ENCODE results near the gene FLCN. TPM values are rescaled to one million over a fixed set of nuclear protein-coding genes. Genes with fewer than 3 reads are reported as not detected.
A peak's percentile ranks its signal among the peaks of the same experiment; 100 is the strongest.

The FLCN gene
- total RNA-seq, 8 experiments from 2014 or later = 9.7 to 47.0 (median 27.0) TPM

DNA sequence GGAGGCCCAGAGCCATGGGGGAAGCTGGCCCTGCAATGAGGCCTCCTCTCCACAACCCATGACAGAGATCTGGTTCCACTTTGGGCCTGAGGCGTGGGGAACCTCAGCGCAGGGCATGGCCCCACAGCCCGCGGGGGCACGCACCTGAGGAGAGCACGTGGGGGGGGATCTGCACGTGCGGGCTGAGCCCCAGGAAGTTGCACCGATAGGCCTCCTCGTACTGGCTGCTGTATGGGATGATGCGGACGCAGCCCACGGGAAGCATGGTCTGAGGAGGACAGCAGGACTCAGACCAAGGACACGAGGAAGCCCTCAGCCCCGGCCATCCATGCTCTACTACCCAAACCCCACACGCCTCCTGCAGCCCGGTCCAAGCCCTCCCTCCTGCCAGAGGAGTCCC, 20.7 kb downstream of the FLCN start:
- Histone ChIP-seq H3K4me3 (no peak overlapping the region), H3K4me1 (replicated peaks in 1 of 2) (no peaks in the 10 kb centered on the region), H3K27ac (no peak overlapping the region)
- WGBS, 10 experiments = 100% methylated on average over 3 of the region's 17 CpGs; no CpG with 5 or more reads in 9 of the 10 experiments
- peak in 2 of 8 experiments; percentile 15 to 22 for ATAC-seq (replicated peaks in 6 of 8)
- in situ Hi-C loops (cut with MboI; ENCODE audit: low pct_unique_long_range_greater_than_20kb in 2 of 9, low sequenced_read_pairs in 9 of 9, unreplicated experiment in 9 of 9) = loop anchor here in 1 of 9 experiments (25.0 kb wide), 1 partner anchor 204 kb away; no protein-coding TSS in a partner anchor

DNA sequence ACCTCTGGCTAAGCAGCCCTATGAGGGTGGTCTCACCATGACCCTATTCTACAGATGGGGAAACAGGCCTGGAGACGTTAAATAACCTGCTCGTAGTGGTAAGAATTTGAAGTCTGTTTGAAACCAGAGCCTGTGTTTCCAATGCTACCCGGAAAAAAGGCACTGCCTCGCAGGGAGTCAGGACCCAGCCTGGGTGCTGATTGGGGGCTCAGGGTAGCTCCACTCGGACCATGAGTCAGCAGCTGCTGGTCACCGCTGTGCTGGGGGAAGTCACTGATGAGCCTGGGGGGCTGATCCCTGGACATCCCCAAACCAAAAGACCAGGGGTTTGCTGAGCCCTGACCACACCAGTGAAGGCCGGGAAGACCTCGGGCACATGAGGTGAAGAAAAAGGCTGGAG, 21.4 kb downstream of the FLCN start:
- in situ Hi-C loops (cut with MboI; ENCODE audit: low pct_unique_long_range_greater_than_20kb in 2 of 9, low sequenced_read_pairs in 9 of 9, unreplicated experiment in 9 of 9) = loop anchor here in 1 of 9 experiments (25.0 kb wide), 1 partner anchor 203 kb away; no protein-coding TSS in a partner anchor
- Histone ChIP-seq H3K4me3 (no peak overlapping the region), H3K27ac (no peak overlapping the region), H3K4me1 (replicated peaks in 1 of 2) (no peaks in the 10 kb centered on the region)
- peak in 1 of 8 experiments; percentile 9 for ATAC-seq (replicated peaks in 6 of 8)
- 72 to 100% (median 94%) methylated on average over 1 to 5 of the region's 8 CpGs; no CpG with 5 or more reads in 4 of the 10 experiments for WGBS, 10 experiments

DNA sequence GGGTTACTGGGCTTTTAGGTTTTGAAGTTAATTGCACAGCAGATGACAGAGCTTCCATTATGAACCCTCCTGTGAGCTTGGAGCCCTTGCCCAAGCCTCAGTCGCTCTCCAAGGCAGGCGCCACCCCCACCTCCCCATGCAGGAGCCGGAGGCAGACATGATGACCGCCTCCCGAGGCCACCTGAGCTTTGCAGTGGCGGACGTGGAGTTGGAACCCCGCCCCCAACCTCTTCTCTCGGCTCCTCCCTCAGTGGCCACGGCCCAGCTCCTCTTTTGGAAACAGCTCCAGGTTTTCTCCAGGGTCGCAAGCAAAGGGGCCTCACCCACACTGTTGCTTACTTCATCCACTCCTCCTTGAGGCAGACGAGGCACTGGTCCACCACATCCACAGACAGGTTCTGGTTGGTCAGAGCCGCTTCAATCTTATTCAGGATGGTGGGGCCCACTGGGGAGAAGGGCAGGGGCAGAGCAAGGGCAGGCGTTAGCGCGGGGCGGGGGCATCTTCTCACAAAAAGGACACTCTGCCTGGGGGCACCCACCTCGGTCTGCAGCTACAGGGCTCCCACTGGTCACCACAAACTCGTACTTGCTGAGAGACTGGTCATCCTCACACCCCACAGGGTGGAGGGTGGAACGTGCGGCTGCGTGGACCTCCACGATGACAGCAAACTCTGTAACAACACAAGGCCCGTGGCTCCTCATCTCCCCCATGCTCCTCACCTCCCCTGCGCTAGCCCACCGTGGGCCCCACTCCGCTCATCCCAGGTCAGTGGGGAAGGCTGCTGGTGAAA, 22.1 kb downstream of the FLCN start:
- H3K27ac ChIP-seq = no peak overlapping the region
- WGBS, 10 experiments = 87 to 100% (median 98%) methylated on average over 1 to 8 of the region's 27 CpGs; no CpG with 5 or more reads in 6 of the 10 experiments
- no peak for ATAC-seq (replicated peaks in 6 of 8)

DNA sequence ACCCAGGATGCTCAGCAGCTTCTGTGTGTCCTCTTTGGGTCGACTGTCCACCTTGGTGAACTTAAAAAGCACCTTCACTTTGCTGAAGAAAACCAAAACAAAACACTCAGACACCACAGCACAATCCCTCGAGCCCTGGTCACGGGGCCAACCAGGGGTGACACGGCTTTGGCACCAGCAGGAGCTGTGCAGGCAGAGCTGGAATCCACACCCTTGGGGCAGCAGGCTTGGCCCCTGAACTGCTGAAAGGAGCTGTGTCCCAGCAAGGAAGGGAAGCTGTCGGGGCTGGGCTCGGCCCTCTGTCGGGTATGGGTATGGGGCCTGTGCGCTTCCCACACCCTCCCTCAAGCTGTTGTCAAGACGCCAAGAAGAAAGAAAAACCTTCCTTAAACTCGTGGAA, 23.2 kb downstream of the FLCN start:
- in situ Hi-C loops (cut with MboI; ENCODE audit: low pct_unique_long_range_greater_than_20kb in 2 of 9, low sequenced_read_pairs in 9 of 9, unreplicated experiment in 9 of 9) = loop anchor here in 1 of 9 experiments (25.0 kb wide), 1 partner anchor 201 kb away; no protein-coding TSS in a partner anchor
- Histone ChIP-seq H3K27ac (no peak overlapping the region), H3K4me3 (no peak overlapping the region), H3K4me1 (replicated peaks in 1 of 2) (no peaks in the 10 kb centered on the region)
- ATAC-seq (replicated peaks in 6 of 8) = no peak
- 0 to 100% (median 92%) methylated on average over 1 to 8 of the region's 10 CpGs; no CpG with 5 or more reads in 1 of the 10 experiments for WGBS, 10 experiments

More for the DNA sequence above, 22.1 kb downstream of the FLCN start:
- in situ Hi-C loops (cut with MboI; ENCODE audit: low pct_unique_long_range_greater_than_20kb in 2 of 9, low sequenced_read_pairs in 9 of 9, unreplicated experiment in 9 of 9) = loop anchor here in 1 of 9 experiments (25.0 kb wide), 1 partner anchor 203 kb away; no protein-coding TSS in a partner anchor
- H3K4me3 ChIP-seq = no peak overlapping the region
- no peaks in the 10 kb centered on the region for H3K4me1 ChIP-seq (replicated peaks in 1 of 2)

DNA sequence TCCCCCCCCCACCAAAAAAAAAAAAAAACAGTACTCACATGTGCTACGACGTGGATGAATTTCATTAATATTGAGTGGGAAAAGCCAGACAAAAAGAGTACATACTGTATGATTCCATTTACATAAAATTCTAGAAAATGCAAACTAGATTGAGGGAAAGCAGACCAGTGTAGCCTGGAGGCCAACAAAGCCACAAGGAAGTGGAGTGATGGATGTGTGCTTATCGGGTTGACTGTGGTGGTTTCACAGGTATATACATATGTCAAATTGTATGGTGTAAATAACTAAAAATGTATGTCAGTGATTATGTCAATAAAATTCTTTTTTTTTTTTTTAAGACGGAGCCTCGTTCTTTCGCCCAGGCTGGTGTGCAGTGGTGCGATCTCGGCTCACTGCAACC, 29.0 kb downstream of the FLCN start:
- 0 to 93% (median 69%) methylated on average over 1 to 8 of the region's 8 CpGs; no CpG with 5 or more reads in 4 of the 10 experiments for WGBS, 10 experiments
- H3K4me3 ChIP-seq = no peak overlapping the region
- ATAC-seq (replicated peaks in 6 of 8) = peak in 3 of 8 experiments; percentile 5 to 38 (median 15)
- no peak overlapping the region for H3K27ac ChIP-seq
- H3K4me1 ChIP-seq (replicated peaks in 1 of 2) = peaks cover 5 to 7% of the 10 kb centered on the region in 2 donors
- in situ Hi-C loops (cut with MboI; ENCODE audit: low pct_unique_long_range_greater_than_20kb in 2 of 9, low sequenced_read_pairs in 9 of 9, unreplicated experiment in 9 of 9) = loop anchor here in 1 of 9 experiments (25.0 kb wide), 1 partner anchor 196 kb away; no protein-coding TSS in a partner anchor

DNA sequence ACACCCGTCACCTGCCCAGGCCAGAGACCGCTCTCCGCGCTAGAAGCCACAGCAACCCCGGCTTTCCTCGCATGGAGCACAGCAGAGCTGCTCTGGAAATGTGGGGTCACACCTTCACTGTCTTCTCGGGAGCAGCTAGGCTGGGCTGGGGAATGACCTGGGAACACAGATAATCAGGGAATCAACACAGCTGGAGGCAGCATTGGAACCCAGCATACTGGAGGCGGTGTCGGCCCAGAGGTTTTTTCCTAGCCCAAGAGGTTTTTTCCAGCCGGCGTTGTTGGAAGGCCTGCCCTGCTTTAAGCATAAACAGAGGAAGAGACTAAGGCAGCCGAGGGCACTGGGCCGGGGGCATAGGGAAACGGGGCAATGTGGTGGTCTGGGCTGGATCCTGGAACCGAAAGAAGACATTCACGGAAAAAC, 30.0 kb downstream of the FLCN start:
- H3K4me3 ChIP-seq = no peak overlapping the region
- peaks cover 5 to 7% of the 10 kb centered on the region in 2 donors for H3K4me1 ChIP-seq (replicated peaks in 1 of 2)
- no peak overlapping the region for H3K27ac ChIP-seq
- peak in 3 of 8 experiments; percentile 11 to 16 (median 14) for ATAC-seq (replicated peaks in 6 of 8)
- 0 to 100% (median 74%) methylated on average over 3 to 10 of the region's 16 CpGs; no CpG with 5 or more reads in 2 of the 10 experiments for WGBS, 10 experiments
- in situ Hi-C loops (cut with MboI; ENCODE audit: low pct_unique_long_range_greater_than_20kb in 2 of 9, low sequenced_read_pairs in 9 of 9, unreplicated experiment in 9 of 9) = loop anchor here in 1 of 9 experiments (25.0 kb wide), 1 partner anchor 195 kb away; no protein-coding TSS in a partner anchor

DNA sequence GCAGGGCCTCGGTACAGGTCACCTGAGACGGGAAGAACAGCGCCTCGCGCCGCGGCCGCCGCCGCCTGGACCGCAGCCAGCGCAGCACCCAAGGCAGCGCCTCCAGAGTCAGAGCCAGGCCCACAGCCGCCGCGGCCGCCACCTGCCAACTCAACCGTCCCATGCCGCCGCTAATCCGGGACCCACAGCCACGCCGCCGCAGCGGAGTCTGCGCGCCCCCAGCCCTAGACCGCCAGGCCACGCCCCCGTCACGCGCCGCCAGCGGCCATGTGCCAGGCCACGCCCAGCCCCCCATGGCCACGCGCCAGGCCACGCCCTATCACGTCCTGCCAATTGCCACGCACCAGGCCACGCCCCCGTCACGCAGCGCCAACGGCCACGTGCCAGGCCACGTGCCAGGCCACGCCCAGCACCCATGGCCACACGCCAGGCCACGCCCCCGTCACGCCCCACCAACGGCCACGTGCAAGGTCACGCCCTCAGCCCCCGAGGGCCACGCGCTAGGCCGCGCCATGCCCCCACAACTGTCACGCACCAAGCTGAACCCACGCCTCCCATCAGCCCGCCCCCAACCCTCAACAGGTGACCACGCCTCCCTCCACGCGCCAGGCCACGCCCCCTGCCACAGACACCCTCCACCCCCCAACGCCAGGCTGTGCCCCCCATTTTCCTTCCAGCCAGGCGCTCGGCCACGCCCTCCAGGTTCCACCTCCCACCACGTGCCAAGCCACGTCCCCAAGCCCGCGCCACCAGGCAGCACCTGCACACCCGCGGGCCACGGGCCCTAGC, 30.6 kb downstream of the FLCN start, which contains the start of gene PLD6:
PLD6 (minus strand) TSS at position 210 of the 789 bp plus-strand sequence; CDS start at position 163, 47 bp downstream.
- H3K4me1 ChIP-seq (replicated peaks in 1 of 2) = peaks cover 5 to 7% of the 10 kb centered on the region in 2 donors
- peak within 1 kb of the TSS in 4 of 5 donors; percentile 25 to 51 (median 34) for H3K4me3 ChIP-seq
- 10% methylated on average over 2 of the region's 78 CpGs; no CpG with 5 or more reads in 9 of the 10 experiments for WGBS, 10 experiments
- in situ Hi-C loops (cut with MboI; ENCODE audit: low pct_unique_long_range_greater_than_20kb in 2 of 9, low sequenced_read_pairs in 9 of 9, unreplicated experiment in 9 of 9) = loop anchor here in 1 of 9 experiments (25.0 kb wide), 1 partner anchor 194 kb away; no protein-coding TSS in a partner anchor
- ATAC-seq (replicated peaks in 6 of 8) = peak in 7 of 8 experiments; percentile 19 to 79 (median 61)
- H3K27ac ChIP-seq = peak within 1 kb of the TSS in 1 of 2 donors; percentile 40

DNA sequence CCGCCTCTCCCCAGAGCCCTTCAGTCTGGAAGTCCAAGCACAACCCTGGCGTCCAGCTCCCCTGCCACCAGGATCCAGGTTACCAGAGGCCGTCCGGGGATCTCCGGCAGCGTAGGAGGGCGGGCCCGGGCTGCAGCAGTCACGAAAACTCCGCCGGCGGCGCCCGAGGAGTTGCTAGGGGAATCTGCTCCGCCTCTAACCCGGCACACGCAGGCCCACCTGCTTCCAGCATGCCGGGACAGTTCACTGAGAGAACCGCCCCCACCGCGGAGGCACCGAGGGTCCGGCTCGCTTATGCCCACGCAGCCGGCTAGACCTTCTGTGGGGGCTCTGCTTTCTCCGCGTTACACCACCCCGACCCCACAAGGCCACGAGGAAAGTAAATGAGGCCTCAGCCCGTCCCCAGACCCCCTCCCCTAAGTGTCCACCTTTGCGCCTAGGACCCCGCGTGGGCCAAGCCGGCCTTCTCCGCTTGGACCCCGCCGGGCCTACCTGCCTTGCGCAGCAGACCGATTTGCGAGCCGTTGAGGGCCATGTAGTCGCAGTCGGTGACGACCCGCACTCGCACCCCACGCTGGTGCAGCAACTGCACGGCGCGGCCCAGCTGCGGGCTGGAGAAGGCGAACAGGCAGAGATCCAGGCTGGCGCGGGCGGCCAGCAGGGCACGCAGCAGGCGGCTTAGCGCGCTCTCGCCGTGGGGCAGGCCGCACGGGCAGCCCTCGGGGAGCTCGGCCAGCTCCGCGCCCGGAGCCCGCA, 31.4 kb downstream of the FLCN start:
- peak overlapping the region in 1 of 2 donors; percentile 40 for H3K27ac ChIP-seq
- peak; percentile 43 to 72 (median 58) for ATAC-seq (replicated peaks in 6 of 8)
- 0 to 33% (median 20%) methylated on average over 1 to 5 of the region's 70 CpGs; no CpG with 5 or more reads in 6 of the 10 experiments for WGBS, 10 experiments
- in situ Hi-C loops (cut with MboI; ENCODE audit: low pct_unique_long_range_greater_than_20kb in 2 of 9, low sequenced_read_pairs in 9 of 9, unreplicated experiment in 9 of 9) = loop anchor here in 1 of 9 experiments (25.0 kb wide), 1 partner anchor 193 kb away; no protein-coding TSS in a partner anchor
- peaks cover 5 to 9% of the 10 kb centered on the region in 2 donors for H3K4me1 ChIP-seq (replicated peaks in 1 of 2)
- peak overlapping the region in 4 of 5 donors; percentile 25 to 51 (median 34) for H3K4me3 ChIP-seq

DNA sequence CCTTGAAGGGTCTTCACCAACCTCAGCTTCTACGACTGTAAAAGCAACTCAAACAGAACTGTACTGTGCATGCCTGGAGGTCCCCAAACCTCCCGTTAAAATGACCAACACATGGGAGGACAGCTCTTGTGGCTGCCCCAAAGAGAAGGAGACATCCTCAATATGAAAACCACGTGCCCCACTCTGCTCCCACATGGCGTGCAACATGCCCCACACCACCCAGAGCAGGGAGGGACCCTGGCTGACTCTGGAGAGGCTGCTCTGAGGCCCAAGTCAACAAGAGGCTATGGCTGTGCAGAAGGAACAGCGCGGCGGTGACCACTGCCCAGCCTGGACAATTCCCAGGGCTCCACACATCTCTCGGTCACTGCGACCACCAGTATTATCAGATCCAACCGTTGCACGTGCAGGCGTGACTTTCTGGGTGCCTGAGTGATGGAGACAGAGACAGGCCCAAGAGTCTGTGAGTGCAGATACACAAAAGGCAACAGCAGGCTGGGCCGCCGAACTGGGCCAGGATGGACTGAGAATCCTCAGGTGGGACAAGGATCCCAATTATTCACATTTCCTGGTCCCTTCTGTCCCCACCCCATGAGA, 32.2 kb downstream of the FLCN start:
- in situ Hi-C loops (cut with MboI; ENCODE audit: low pct_unique_long_range_greater_than_20kb in 2 of 9, low sequenced_read_pairs in 9 of 9, unreplicated experiment in 9 of 9) = loop anchor here in 1 of 9 experiments (25.0 kb wide), 1 partner anchor 192 kb away; no protein-coding TSS in a partner anchor
- WGBS, 10 experiments = 60 to 100% (median 76%) methylated on average over 1 to 5 of the region's 14 CpGs; no CpG with 5 or more reads in 6 of the 10 experiments
- peaks cover 5 to 9% of the 10 kb centered on the region in 2 donors for H3K4me1 ChIP-seq (replicated peaks in 1 of 2)
- no peak for ATAC-seq (replicated peaks in 6 of 8)
- H3K27ac ChIP-seq = no peak overlapping the region
- H3K4me3 ChIP-seq = peak overlapping the region in 3 of 5 donors; percentile 31 to 51 (median 36)

DNA sequence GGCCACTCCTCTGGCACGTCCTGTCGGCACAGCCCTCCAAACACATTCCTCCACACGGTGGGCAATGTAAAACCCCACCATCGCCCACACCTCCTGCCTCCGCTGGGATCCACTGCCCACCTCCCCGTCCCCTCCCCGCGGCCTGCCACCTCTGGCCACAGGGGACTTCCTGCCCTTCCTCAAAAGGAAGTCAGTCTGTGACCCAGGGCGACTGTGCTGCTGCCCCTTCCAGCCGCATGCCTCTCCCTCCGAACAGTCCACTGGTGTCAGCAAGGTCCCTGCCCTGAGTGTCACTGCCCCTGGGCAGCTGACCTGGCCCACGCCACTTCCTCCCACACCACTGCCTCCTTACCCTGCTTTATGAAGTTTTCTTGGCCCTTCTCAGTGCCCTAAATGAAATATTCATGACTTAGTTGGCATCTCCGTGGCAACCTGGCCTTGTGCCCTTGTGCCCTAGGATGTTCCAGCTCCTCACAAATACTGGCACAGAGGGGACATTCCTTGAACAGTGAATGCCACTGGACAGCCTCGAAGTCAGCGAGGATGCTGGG, 32.9 kb downstream of the FLCN start:
- WGBS, 10 experiments = 33 to 100% (median 92%) methylated on average over 1 to 5 of the region's 15 CpGs; no CpG with 5 or more reads in 5 of the 10 experiments
- ATAC-seq (replicated peaks in 6 of 8) = peak in 2 of 8 experiments; percentile 7 to 39
- H3K4me1 ChIP-seq (replicated peaks in 1 of 2) = peaks cover 5 to 9% of the 10 kb centered on the region in 2 donors
- no peak overlapping the region for H3K4me3 ChIP-seq
- H3K27ac ChIP-seq = no peak overlapping the region
- in situ Hi-C loops (cut with MboI; ENCODE audit: low pct_unique_long_range_greater_than_20kb in 2 of 9, low sequenced_read_pairs in 9 of 9, unreplicated experiment in 9 of 9) = loop anchor here in 1 of 9 experiments (25.0 kb wide), 1 partner anchor 192 kb away; no protein-coding TSS in a partner anchor

DNA sequence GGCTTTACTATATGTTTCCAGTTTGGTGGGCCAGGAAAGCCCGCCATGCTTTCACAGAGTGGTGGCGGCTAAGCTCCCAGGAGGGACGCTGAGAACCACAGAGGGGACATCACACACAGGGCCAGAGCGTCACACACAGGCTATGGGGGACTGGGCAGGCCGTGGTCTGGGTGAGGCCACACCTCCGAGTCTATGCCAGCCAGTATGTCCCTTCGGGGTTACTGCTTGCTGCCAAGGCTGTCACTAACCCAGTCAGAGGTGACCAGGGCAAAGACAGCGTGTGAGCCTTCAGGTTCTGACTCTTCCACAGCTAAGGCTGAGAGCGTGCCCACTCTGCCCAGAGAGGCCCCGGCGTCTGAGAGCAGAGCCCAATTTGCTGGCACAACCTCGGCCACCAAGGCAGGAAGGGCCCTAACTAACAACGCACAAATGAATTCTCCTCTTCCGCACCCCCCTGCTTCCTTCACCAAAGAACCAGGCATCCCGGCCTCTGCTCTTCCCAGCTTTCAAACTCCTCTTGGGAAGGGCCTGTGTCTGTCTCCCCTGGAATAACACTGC, 33.7 kb downstream of the FLCN start:
- no peak overlapping the region for H3K27ac ChIP-seq
- no peak overlapping the region for H3K4me3 ChIP-seq
- WGBS, 10 experiments = 60 to 100% (median 100%) methylated on average over 1 to 6 of the region's 15 CpGs; no CpG with 5 or more reads in 2 of the 10 experiments
- H3K4me1 ChIP-seq (replicated peaks in 1 of 2) = peaks cover 5 to 9% of the 10 kb centered on the region in 2 donors
- in situ Hi-C loops (cut with MboI; ENCODE audit: low pct_unique_long_range_greater_than_20kb in 2 of 9, low sequenced_read_pairs in 9 of 9, unreplicated experiment in 9 of 9) = loop anchor here in 1 of 9 experiments (25.0 kb wide), 1 partner anchor 191 kb away; no protein-coding TSS in a partner anchor
- ATAC-seq (replicated peaks in 6 of 8) = no peak

Measured in motor neuron (in vitro differentiated cells).